GM12878 (cell line): ENCODE results near the gene STAMBPL1. TPM values are rescaled to one million over a fixed set of nuclear protein-coding genes. Genes with fewer than 3 reads are reported as not detected.

Experiments used
- ATAC-seq: fragments of 200-7000 bp; cut with Tn5 transposase; 3 replicates; pipeline ENCODE4 v1.9.1; 2020; ENCODE audit warnings: mild to moderate bottlenecking, moderate library complexity
- BruUV-seq: library from RNA; stranded (reverse); fragments of 400-500 nt; replicated peaks from 2 replicates; lab custom pipeline; 2021; lab: Mats Ljungman, UMichigan
- CTCF ChIA-PET: fragments of 300-600 bp; sonication (Branson Sonifier 250); formaldehyde crosslinking; extraction: SDS; loops from one replicate; lab custom pipeline; 2021; ENCODE audit warnings: inconsistent platforms; lab: Yijun Ruan, JAX
- POLR2A ChIA-PET: fragments of 350-600 bp; formaldehyde crosslinking; extraction: SDS; loops from one replicate; lab custom pipeline; 2021; ENCODE audit warnings: inconsistent platforms; lab: Charles Lee
- RAD21 ChIA-PET: fragments of 300-600 bp; sonication (Branson Sonifier 250); formaldehyde crosslinking; loops from one replicate; lab custom pipeline; 2023; ENCODE audit warnings: antibody characterized with exemption; ENCODE audit not compliant: unreplicated experiment; lab: Charles Lee
- SMC1A ChIA-PET: fragments of 300-600 bp; sonication (Branson Sonifier 250); formaldehyde crosslinking; loops from one replicate; lab custom pipeline; 2023; ENCODE audit not compliant: unreplicated experiment, uncharacterized antibody; lab: Charles Lee
- DNase-seq: peaks from one replicate; pipeline ENCODE4 v3.0.0-alpha.2; 2011; ENCODE audit warnings: low read depth, low spot score
- FAIRE-seq: peaks from 3 replicates; lab custom pipeline; 2011; peaks lifted over from hg19 to GRCh38; lab: Jason Lieb, UNC
- H2AFZ ChIP-seq: 2 replicates; pipeline ENCODE4 v1.6.0; 2011; ENCODE audit warnings: low read depth, low read length, control low read depth; ENCODE audit not compliant: control insufficient read depth
- H3K27ac ChIP-seq: 2 replicates; pipeline ENCODE4 v1.5.1; 2011; ENCODE audit warnings: control low read depth; ENCODE audit not compliant: control insufficient read depth, insufficient read depth
- H3K27me3 ChIP-seq, 2 experiments: replicated peaks in 1 of 2; 2 replicates each; pipeline versions ENCODE4 v1.6.0 to v1.6.1; 2011; ENCODE audit warnings: low read length in 1 of 2; ENCODE audit not compliant: control insufficient read depth in 2 of 2, insufficient read depth in 2 of 2
- H3K36me3 ChIP-seq, 2 experiments: 2 replicates each; pipeline ENCODE4 v1.5.1; 2011; ENCODE audit warnings: low read length in 1 of 2; ENCODE audit not compliant: control insufficient read depth in 2 of 2, insufficient read depth in 2 of 2
- H3K4me1 ChIP-seq: 2 replicates; pipeline ENCODE4 v1.6.1; 2011; ENCODE audit warnings: mild to moderate bottlenecking, low read length, moderate library complexity, mixed read lengths; ENCODE audit not compliant: control insufficient read depth, insufficient read depth
- H3K4me2 ChIP-seq: 2 replicates; pipeline ENCODE4 v1.6.0; 2011; ENCODE audit warnings: control low read depth; ENCODE audit not compliant: control insufficient read depth, insufficient read depth
- H3K4me3 ChIP-seq: fragments of 200-600 bp; sonication (generic); 2 replicates; pipeline ENCODE4 v1.5.1; 2016
- H3K79me2 ChIP-seq: 2 replicates; pipeline ENCODE4 v1.6.0; 2011; ENCODE audit warnings: low read length; ENCODE audit not compliant: control insufficient read depth, insufficient read depth
- H3K9ac ChIP-seq: 2 replicates; pipeline ENCODE4 v1.8.0; 2011; ENCODE audit warnings: low read length, control low read depth, mixed read lengths; ENCODE audit not compliant: control insufficient read depth, insufficient read depth
- H3K9me3 ChIP-seq: replicated peaks from 3 replicates; pipeline ENCODE4 v1.5.1; 2011; ENCODE audit warnings: mild to moderate bottlenecking, low read length; ENCODE audit not compliant: control insufficient read depth, insufficient read depth
- H4K20me1 ChIP-seq: 2 replicates; pipeline ENCODE4 v1.6.0; 2011; ENCODE audit not compliant: control insufficient read depth, insufficient read depth
- ATF7 ChIP-seq: fragments of 450-650 bp; IDR thresholded peaks from 2 replicates; pipeline ENCODE4 v1.6.1; 2016; ENCODE audit warnings: low read depth, mild to moderate bottlenecking
- E2F8 ChIP-seq: fragments of 450-650 bp; IDR thresholded peaks from 2 replicates; pipeline ENCODE4 v1.6.1; 2018; ENCODE audit warnings: mild to moderate bottlenecking, low read depth, moderate library complexity; ENCODE audit not compliant: partially characterized antibody
- E4F1 ChIP-seq: fragments of 450-650 bp; IDR thresholded peaks from 2 replicates; pipeline ENCODE4 v1.6.1; 2018; ENCODE audit warnings: borderline replicate concordance, mild to moderate bottlenecking; ENCODE audit not compliant: partially characterized antibody
- EP300 ChIP-seq, 2 experiments: fragments of 150-350 bp in 1 of 2; IDR thresholded peaks; 2 replicates each; pipeline ENCODE4 v1.6.1; 2011 to 2012; ENCODE audit warnings: low read depth in 2 of 2, low read length in 2 of 2, borderline replicate concordance in 1 of 2, improper control_type of control experiment in 1 of 2, inconsistent platforms in 1 of 2; ENCODE audit not compliant: control insufficient read depth in 1 of 2
- RCOR1 ChIP-seq: conservative IDR thresholded peaks from 2 replicates; pipeline ENCODE4 v1.6.1; 2012; ENCODE audit warnings: low read depth, low read length, improper control_type of control experiment
- SMAD5 ChIP-seq: IDR thresholded peaks from 2 replicates; pipeline ENCODE4 v1.6.1; 2016; ENCODE audit warnings: antibody characterized with exemption, low read depth
- TARDBP ChIP-seq: IDR thresholded peaks from 2 replicates; pipeline ENCODE4 v1.6.1; 2016; ENCODE audit warnings: borderline replicate concordance
- TCF7 ChIP-seq: IDR thresholded peaks from 2 replicates; pipeline ENCODE4 v1.6.1; 2014; ENCODE audit warnings: antibody characterized with exemption, borderline replicate concordance
- USF2 ChIP-seq: IDR thresholded peaks from 2 replicates; pipeline ENCODE4 v1.6.1; 2011; ENCODE audit warnings: low read depth, low read length, improper control_type of control experiment, borderline replicate concordance
- WGBS: methylation state at CpG from one replicate; pipeline ENCODE4 v1.1.6; 2016; ENCODE audit warnings: low lambda C conversion rate; ENCODE audit not compliant: insufficient replicate concordance, insufficient coverage; ENCODE audit errors: missing lambda C conversion rate; 5-methylcytosine and 5-hydroxymethylcytosine counted together
- in situ Hi-C: fragments of 300-500 bp; cut with MboI; formaldehyde crosslinking; loops from 9 replicates; pipeline ENCODE4 v1.14.3; 2018; ENCODE audit warnings: mixed read lengths
- intact Hi-C: fragments of 100-400 bp; cut with micrococcal nuclease; formaldehyde crosslinking; loops from one replicate; pipeline ENCODE4 v1.14.2; 2022; ENCODE audit not compliant: unreplicated experiment
- polyA plus RNA-seq, 11 experiments: library from polyadenylated mRNA; depleted of rRNA in 4 of 11; unstranded in 6 of 11; stranded (reverse) in 5 of 11; fragments of >200 nt; fragmentation: Nextera tagmentation in 4 of 11; fragmentation: Illumina TruSeq in 1 of 11; extraction: Ambion mirVana in 4 of 11; extraction: Trizol in 1 of 11; gene quantifications; 1 replicate in 1 of 11; 2 replicates in 10 of 11; pipeline versions ENCODE4 v1.2.1 to v1.2.3, GENCODE V29; 2011 to 2016; ENCODE audit warnings: inconsistent platforms in 2 of 11, missing spikeins in 2 of 11, low read depth in 1 of 11
- total RNA-seq, 4 experiments: library from RNA; depleted of rRNA in 3 of 4; stranded (reverse); fragments of >200 nt in 3 of 4; fragmentation: Illumina TruSeq in 1 of 4; extraction: Trizol in 1 of 4; gene quantifications; 2 replicates each; pipeline versions ENCODE4 v1.2.1 to v1.2.3, GENCODE V29; 2013 to 2021
- TF ChIP-seq, protein P1 (sequence below): IDR thresholded peaks from 2 replicates; pipeline ENCODE4 v1.6.1; 2012; ENCODE audit warnings: improper control_type of control experiment, low read depth, low read length; ENCODE audit not compliant: insufficient replicate concordance

STAMBPL1 gene
- total and polyA plus RNA-seq, 10 of the 15 experiments (the other 5 are each of a cell fraction or from before 2014, with no cell fraction given), result 7.5 to 44.1 (median 25.4) TPM

GRCh38 chr10:88890681-88891381 is 10.8 kb downstream of the STAMBPL1 start:
- no peaks in the 10 kb centered on the region for H3K36me3 ChIP-seq
- CTCF ChIA-PET, result interaction anchor here (0.7 to 9.8 kb wide), 4 partner anchors 10 to 55 kb away, joined by 3 to 72 read pairs (median 14); partner anchors contain the start of gene STAMBPL1
- in situ Hi-C loops (no loop called here), intact Hi-C loops (no loop called here)
- FAIRE-seq, result no peak
- DNase-seq, result no peak
- H3K4me3 ChIP-seq, result no peak overlapping the region
- H3K27ac ChIP-seq, result 0 out of 2 replicates have a peak overlapping the region, but pooled peaks have one; percentile 2
- H3K27me3 ChIP-seq, result no peaks in the 10 kb centered on the region
- no peaks in the 10 kb centered on the region for H3K9me3 ChIP-seq
- 89% methylated on average over 4 of the region's 4 CpGs for WGBS
- ATAC-seq, result no peak
- RAD21 ChIA-PET, result interaction anchor here (1.6 to 13.0 kb wide), 3 partner anchors 10 to 106 kb away, joined by 3 to 249 read pairs (median 54); no protein-coding TSS in a partner anchor
- POLR2A ChIA-PET, result interaction anchor here (1.1 to 13.1 kb wide), 2 partner anchors 9 kb away, joined by 4 to 248 read pairs; no protein-coding TSS in a partner anchor
- peaks cover 91% of the 10 kb centered on the region for H3K79me2 ChIP-seq
- H3K9ac ChIP-seq, result no peak overlapping the region
- no TSS peak for BruUV-seq
- SMC1A ChIA-PET, result interaction anchor here (0.9 to 12.3 kb wide), 5 partner anchors 10 to 53 kb away, joined by 3 to 329 read pairs (median 7); no protein-coding TSS in a partner anchor
- peak overlapping the region; percentile 77 for H3K4me2 ChIP-seq
- no peaks in the 10 kb centered on the region for H4K20me1 ChIP-seq
- H3K4me1 ChIP-seq, result peaks cover 38% of the 10 kb centered on the region
- H2AFZ ChIP-seq, result no peak overlapping the region
- TF ChIP-seq, protein P1, sequence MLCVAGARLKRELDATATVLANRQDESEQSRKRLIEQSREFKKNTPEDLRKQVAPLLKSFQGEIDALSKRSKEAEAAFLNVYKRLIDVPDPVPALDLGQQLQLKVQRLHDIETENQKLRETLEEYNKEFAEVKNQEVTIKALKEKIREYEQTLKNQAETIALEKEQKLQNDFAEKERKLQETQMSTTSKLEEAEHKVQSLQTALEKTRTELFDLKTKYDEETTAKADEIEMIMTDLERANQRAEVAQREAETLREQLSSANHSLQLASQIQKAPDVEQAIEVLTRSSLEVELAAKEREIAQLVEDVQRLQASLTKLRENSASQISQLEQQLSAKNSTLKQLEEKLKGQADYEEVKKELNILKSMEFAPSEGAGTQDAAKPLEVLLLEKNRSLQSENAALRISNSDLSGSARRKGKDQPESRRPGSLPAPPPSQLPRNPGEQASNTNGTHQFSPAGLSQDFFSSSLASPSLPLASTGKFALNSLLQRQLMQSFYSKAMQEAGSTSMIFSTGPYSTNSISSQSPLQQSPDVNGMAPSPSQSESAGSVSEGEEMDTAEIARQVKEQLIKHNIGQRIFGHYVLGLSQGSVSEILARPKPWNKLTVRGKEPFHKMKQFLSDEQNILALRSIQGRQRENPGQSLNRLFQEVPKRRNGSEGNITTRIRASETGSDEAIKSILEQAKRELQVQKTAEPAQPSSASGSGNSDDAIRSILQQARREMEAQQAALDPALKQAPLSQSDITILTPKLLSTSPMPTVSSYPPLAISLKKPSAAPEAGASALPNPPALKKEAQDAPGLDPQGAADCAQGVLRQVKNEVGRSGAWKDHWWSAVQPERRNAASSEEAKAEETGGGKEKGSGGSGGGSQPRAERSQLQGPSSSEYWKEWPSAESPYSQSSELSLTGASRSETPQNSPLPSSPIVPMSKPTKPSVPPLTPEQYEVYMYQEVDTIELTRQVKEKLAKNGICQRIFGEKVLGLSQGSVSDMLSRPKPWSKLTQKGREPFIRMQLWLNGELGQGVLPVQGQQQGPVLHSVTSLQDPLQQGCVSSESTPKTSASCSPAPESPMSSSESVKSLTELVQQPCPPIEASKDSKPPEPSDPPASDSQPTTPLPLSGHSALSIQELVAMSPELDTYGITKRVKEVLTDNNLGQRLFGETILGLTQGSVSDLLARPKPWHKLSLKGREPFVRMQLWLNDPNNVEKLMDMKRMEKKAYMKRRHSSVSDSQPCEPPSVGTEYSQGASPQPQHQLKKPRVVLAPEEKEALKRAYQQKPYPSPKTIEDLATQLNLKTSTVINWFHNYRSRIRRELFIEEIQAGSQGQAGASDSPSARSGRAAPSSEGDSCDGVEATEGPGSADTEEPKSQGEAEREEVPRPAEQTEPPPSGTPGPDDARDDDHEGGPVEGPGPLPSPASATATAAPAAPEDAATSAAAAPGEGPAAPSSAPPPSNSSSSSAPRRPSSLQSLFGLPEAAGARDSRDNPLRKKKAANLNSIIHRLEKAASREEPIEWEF, result no peak
- TF ChIP-seq E4F1 (no peak), EP300 (IDR thresholded peaks at IDR 0.05; ENCODE audit: borderline replicate concordance in 1 of 2, control insufficient read depth in 1 of 2, low read depth in 2 of 2, low read length in 2 of 2) (no peak), ATF7 (no peak), USF2 (no peak), SMAD5 (no peak), TCF7 (no peak), TARDBP (no peak), RCOR1 (no peak), E2F8 (no peak)
